AG09319 (cell line): Measurements from ENCODE around the gene ATP13A1.

Source experiments
- DNase-seq: peaks from one replicate; pipeline ENCODE4 v3.0.0-alpha.2; 2010; ENCODE audit warnings: low read depth; ENCODE audit errors: extremely low read depth
- CTCF ChIP-seq: IDR thresholded peaks from 2 replicates; pipeline ENCODE4 v1.5.1; 2011; ENCODE audit warnings: low read depth, mild to moderate bottlenecking, inconsistent platforms, low read length, moderate library complexity

The ATP13A1 gene

GRCh38 chr19:19632661-19633060, 30.8 kb downstream of the ATP13A1 start:
- no peak for TF ChIP-seq CTCF

GRCh38 chr19:19631346-19631745, 32.1 kb downstream of the ATP13A1 start:
- no peak for DNase-seq
- no peak for TF ChIP-seq CTCF

More at GRCh38 chr19:19632661-19633060, 30.8 kb downstream of the ATP13A1 start:
- no peak for DNase-seq

GRCh38 chr19:19630426-19630825, 33.0 kb downstream of the ATP13A1 start:
- no peak for TF ChIP-seq CTCF
- no peak for DNase-seq

- DNase-seq = no peak
- no peak for TF ChIP-seq CTCF
Observed at GRCh38 chr19:19630062-19630414, 33.4 kb downstream of the ATP13A1 start.

- no peak for DNase-seq
- TF ChIP-seq CTCF = no peak
Observed at GRCh38 chr19:19628501-19629134, 34.9 kb downstream of the ATP13A1 start.

- TF ChIP-seq CTCF = no peak
- no peak for DNase-seq
Observed at GRCh38 chr19:19627621-19628500, 35.6 kb downstream of the ATP13A1 start, which contains the start of gene LPAR2. Gene LPAR2 (minus strand): TSS chr19:19628220. CDS start chr19:19627275, 945 bp downstream.
